Measurements from ENCODE around the gene ANKRD29.
"Not testable (repeated sequence)": the region's sequence is repeated elsewhere in the genome, so short reads cannot be mapped to it uniquely, and the experiment has no call there.

DNA sequence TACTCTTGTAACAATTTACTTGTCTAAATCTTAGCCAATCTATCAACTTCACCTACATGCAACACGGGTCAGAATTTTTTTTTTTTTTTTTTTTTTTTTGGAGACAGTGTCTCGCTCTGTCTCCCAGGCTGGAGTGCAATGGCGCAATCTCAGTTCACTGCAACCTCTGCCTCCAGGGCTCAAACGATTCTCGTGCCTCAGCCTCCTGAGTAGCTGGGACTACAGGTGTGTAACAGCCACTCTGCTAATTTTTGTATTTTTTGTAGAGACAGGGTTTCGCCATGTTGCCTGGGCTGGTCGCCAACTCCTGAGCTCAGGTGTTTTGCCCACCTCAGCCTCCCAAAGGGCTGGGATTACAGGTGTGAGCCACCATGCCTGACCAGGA, 49.6 kb downstream of the ANKRD29 start:
- TF ChIP-seq, protein P1, sequence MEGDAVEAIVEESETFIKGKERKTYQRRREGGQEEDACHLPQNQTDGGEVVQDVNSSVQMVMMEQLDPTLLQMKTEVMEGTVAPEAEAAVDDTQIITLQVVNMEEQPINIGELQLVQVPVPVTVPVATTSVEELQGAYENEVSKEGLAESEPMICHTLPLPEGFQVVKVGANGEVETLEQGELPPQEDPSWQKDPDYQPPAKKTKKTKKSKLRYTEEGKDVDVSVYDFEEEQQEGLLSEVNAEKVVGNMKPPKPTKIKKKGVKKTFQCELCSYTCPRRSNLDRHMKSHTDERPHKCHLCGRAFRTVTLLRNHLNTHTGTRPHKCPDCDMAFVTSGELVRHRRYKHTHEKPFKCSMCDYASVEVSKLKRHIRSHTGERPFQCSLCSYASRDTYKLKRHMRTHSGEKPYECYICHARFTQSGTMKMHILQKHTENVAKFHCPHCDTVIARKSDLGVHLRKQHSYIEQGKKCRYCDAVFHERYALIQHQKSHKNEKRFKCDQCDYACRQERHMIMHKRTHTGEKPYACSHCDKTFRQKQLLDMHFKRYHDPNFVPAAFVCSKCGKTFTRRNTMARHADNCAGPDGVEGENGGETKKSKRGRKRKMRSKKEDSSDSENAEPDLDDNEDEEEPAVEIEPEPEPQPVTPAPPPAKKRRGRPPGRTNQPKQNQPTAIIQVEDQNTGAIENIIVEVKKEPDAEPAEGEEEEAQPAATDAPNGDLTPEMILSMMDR (IDR thresholded peaks at IDR 0.05), result not testable (repeated sequence)
- not testable (repeated sequence) for TF ChIP-seq EZH2 (IDR thresholded peaks at IDR 0.05)

All from neural progenitor cell (in vitro differentiated cells).